ENCODE measurements around the gene ABCA5.

- TF ChIP-seq, protein P1, sequence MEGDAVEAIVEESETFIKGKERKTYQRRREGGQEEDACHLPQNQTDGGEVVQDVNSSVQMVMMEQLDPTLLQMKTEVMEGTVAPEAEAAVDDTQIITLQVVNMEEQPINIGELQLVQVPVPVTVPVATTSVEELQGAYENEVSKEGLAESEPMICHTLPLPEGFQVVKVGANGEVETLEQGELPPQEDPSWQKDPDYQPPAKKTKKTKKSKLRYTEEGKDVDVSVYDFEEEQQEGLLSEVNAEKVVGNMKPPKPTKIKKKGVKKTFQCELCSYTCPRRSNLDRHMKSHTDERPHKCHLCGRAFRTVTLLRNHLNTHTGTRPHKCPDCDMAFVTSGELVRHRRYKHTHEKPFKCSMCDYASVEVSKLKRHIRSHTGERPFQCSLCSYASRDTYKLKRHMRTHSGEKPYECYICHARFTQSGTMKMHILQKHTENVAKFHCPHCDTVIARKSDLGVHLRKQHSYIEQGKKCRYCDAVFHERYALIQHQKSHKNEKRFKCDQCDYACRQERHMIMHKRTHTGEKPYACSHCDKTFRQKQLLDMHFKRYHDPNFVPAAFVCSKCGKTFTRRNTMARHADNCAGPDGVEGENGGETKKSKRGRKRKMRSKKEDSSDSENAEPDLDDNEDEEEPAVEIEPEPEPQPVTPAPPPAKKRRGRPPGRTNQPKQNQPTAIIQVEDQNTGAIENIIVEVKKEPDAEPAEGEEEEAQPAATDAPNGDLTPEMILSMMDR (optimal IDR thresholded peaks at IDR 0.05 in 1 of 3, IDR thresholded peaks at IDR 0.05 in 1 of 3, conservative IDR thresholded peaks at IDR 0.05 in 1 of 3; ENCODE audit: extremely low read depth in 1 of 3, insufficient read depth in 2 of 3, low read length in 3 of 3), result no peak
- no peak for TF ChIP-seq EZH2 (IDR thresholded peaks at IDR 0.05; ENCODE audit: low read length)
These were observed 42.3 kb downstream of the ABCA5 start for GRCh38 chr17:69284646-69285045.

Measured in keratinocyte (primary cell).